GM23338 (cell line): ENCODE data around the gene CHST11. TPM values are rescaled to one million over a fixed set of nuclear protein-coding genes. Genes with fewer than 3 reads are reported as not detected.
A peak's percentile ranks its signal among the peaks of the same experiment; 100 is the strongest.

Experiments
- ATAC-seq: fragments of 200-7000 bp; cut with Tn5 transposase; 3 replicates; pipeline ENCODE4 v1.9.1; 2020
- DNase-seq: peaks from one replicate; pipeline ENCODE4 v3.0.0-alpha.2; 2015; ENCODE audit warnings: low spot score
- H2AFZ ChIP-seq: fragments of 200-600 bp; sonication (generic); 2 replicates; pipeline ENCODE4 v1.8.0; 2016; ENCODE audit warnings: antibody characterized with exemption, mild to moderate bottlenecking, moderate library complexity
- H3F3A ChIP-seq: fragments of 200-600 bp; sonication (generic); replicated peaks from 2 replicates; pipeline ENCODE4 v1.8.0; 2017; ENCODE audit warnings: antibody characterized with exemption, mixed run types, low read depth
- H3K27ac ChIP-seq: fragments of 200-600 bp; sonication (generic); 2 replicates; pipeline ENCODE4 v1.6.1; 2016; ENCODE audit warnings: low read depth
- H3K27me3 ChIP-seq: fragments of 200-600 bp; sonication (generic); 2 replicates; pipeline ENCODE4 v1.8.0; 2016; ENCODE audit warnings: mild to moderate bottlenecking, mixed run types, moderate library complexity; ENCODE audit not compliant: insufficient read depth
- H3K36me3 ChIP-seq: fragments of 200-600 bp; sonication (generic); 2 replicates; pipeline ENCODE4 v1.8.0; 2016; ENCODE audit warnings: mild to moderate bottlenecking; ENCODE audit not compliant: insufficient read depth
- H3K4me1 ChIP-seq: fragments of 200-600 bp; sonication (generic); 2 replicates; pipeline ENCODE4 v1.8.0; 2016; ENCODE audit warnings: mild to moderate bottlenecking, moderate library complexity; ENCODE audit not compliant: insufficient read depth
- H3K4me2 ChIP-seq: fragments of 200-600 bp; sonication (generic); 2 replicates; pipeline ENCODE4 v1.7.1; 2017; ENCODE audit warnings: mixed run types
- H3K4me3 ChIP-seq: fragments of 200-600 bp; sonication (generic); 2 replicates; pipeline ENCODE4 v1.6.1; 2016; ENCODE audit warnings: mixed run types
- H3K79me2 ChIP-seq: fragments of 200-600 bp; sonication (generic); replicated peaks from 2 replicates; pipeline ENCODE4 v1.8.0; 2017; ENCODE audit warnings: mild to moderate bottlenecking; ENCODE audit not compliant: insufficient read depth
- H3K9me2 ChIP-seq: fragments of 200-600 bp; sonication (generic); 2 replicates; pipeline ENCODE4 v1.8.0; 2017; ENCODE audit not compliant: insufficient read depth
- H4K20me1 ChIP-seq: fragments of 200-600 bp; sonication (generic); replicated peaks from 2 replicates; pipeline ENCODE4 v1.8.0; 2017; ENCODE audit warnings: mild to moderate bottlenecking; ENCODE audit not compliant: insufficient read depth
- H3K27ac Mint-ChIP-seq: 2 replicates; pipeline ENCODE4 v1.8.0; 2020; ENCODE audit warnings: inconsistent platforms, mild to moderate bottlenecking, moderate library complexity, mixed read lengths
- H3K27me3 Mint-ChIP-seq: 3 replicates; pipeline ENCODE4 v1.8.0; 2022; ENCODE audit warnings: low read depth, mild to moderate bottlenecking, moderate library complexity, mixed read lengths, inconsistent platforms; ENCODE audit not compliant: insufficient read depth, poor library complexity
- H3K36me3 Mint-ChIP-seq: 3 replicates; pipeline ENCODE4 v1.8.0; 2021; ENCODE audit warnings: low read depth, mild to moderate bottlenecking, inconsistent platforms, moderate library complexity, mixed read lengths
- H3K4me1 Mint-ChIP-seq: 3 replicates; pipeline ENCODE4 v1.8.0; 2020; ENCODE audit warnings: mild to moderate bottlenecking, inconsistent platforms, mixed read lengths
- H3K4me3 Mint-ChIP-seq: 3 replicates; pipeline ENCODE4 v1.8.0; 2021; ENCODE audit warnings: moderate library complexity, mild to moderate bottlenecking, inconsistent platforms, mixed read lengths
- H3K9me3 Mint-ChIP-seq: 3 replicates; pipeline ENCODE4 v1.8.0; 2020; ENCODE audit warnings: moderate library complexity, mild to moderate bottlenecking, inconsistent platforms, mixed read lengths
- CREB1 ChIP-seq: fragments of 250-450 bp; sonication (Bioruptor Pico); IDR thresholded peaks from 2 replicates; pipeline ENCODE4 v1.5.0; 2020; ENCODE audit warnings: low read depth, mild to moderate bottlenecking, moderate library complexity
- EZH2 ChIP-seq: fragments of 200-600 bp; sonication (generic); IDR thresholded peaks from one replicate; pipeline ENCODE4 v1.8.0; 2017; ENCODE audit warnings: antibody characterized with exemption, mild to moderate bottlenecking, low read depth; ENCODE audit not compliant: unreplicated experiment
- EZH2phosphoT487 ChIP-seq: fragments of 200-600 bp; sonication (generic); IDR thresholded peaks from one replicate; pipeline ENCODE4 v1.8.1; 2018; ENCODE audit warnings: antibody characterized with exemption; ENCODE audit not compliant: unreplicated experiment
- JUNB ChIP-seq: IDR thresholded peaks from one replicate; pipeline ENCODE4 v1.6.1; 2016; ENCODE audit warnings: antibody characterized with exemption; ENCODE audit not compliant: unreplicated experiment
- NANOG ChIP-seq: IDR thresholded peaks from 2 replicates; pipeline ENCODE4 v1.6.1; 2016; ENCODE audit warnings: antibody characterized with exemption, borderline replicate concordance
- POLR2AphosphoS5 ChIP-seq: IDR thresholded peaks from 2 replicates; pipeline ENCODE4 v1.6.1; 2016; ENCODE audit warnings: antibody characterized with exemption, low read depth
- STAT1 ChIP-seq: IDR thresholded peaks from one replicate; pipeline ENCODE4 v1.6.1; 2016; ENCODE audit warnings: antibody characterized with exemption; ENCODE audit not compliant: unreplicated experiment
- polyA plus RNA-seq: library from polyadenylated mRNA; unstranded; fragments of >200 nt; fragmentation: Nextera tagmentation; extraction: Ambion mirVana; gene quantifications from 2 replicates; pipeline ENCODE4 v1.2.1, GENCODE V29; 2016
- total RNA-seq: library from RNA; depleted of rRNA; stranded (reverse); fragments of >200 nt; shearing (Covaris generic); gene quantifications from 2 replicates; pipeline ENCODE4 v1.2.3, GENCODE V29; 2014
- TF ChIP-seq, protein P1 (sequence below), 2 experiments: fragments of 200-600 bp in 1 of 2; sonication (generic) in 1 of 2; conservative IDR thresholded peaks; 2 replicates each; pipeline versions ENCODE4 v1.5.1 to v1.6.1; 2016 to 2017; ENCODE audit warnings: antibody characterized with exemption in 2 of 2, low read depth in 2 of 2, mild to moderate bottlenecking in 2 of 2, moderate library complexity in 1 of 2
- TF ChIP-seq, protein P2 (sequence below): IDR thresholded peaks from one replicate; pipeline ENCODE4 v1.6.1; 2018; ENCODE audit warnings: antibody characterized with exemption; ENCODE audit not compliant: unreplicated experiment
- TF ChIP-seq, protein P3 (sequence below): fragments of 250-450 bp; sonication (Bioruptor Pico); IDR thresholded peaks from 2 replicates; pipeline ENCODE4 v1.5.0; 2020; ENCODE audit warnings: mild to moderate bottlenecking, moderate library complexity

The CHST11 gene
- total and polyA plus RNA-seq, 2 experiments from 2014 or later, result 7.7 to 25.7 TPM

DNA sequence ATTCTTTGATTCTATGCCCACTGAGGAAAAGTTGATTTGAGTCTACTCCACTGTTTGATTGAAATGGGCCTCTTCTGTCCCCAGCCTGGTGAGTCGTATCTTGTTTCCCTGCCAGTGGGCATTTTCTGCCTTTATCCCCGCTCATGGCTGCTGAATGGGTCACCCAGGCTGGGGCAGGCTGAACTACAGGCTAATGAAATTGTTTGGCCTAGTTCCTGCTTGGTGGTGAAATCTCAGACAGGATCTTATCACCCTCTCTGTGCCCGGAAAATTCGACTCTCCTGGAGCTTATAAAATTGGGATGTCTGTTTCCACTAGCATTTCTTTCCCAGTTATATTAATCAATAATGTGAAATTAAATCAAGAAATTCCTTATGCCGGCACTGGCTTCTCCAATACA lies 65.0 kb downstream of the CHST11 start:
- Histone ChIP-seq H3K36me3 (no peaks in the 10 kb centered on the region), H3K4me1 (peaks cover 39% of the 10 kb centered on the region), H4K20me1 (peaks cover 6% of the 10 kb centered on the region; the same call in 1 of the 2 replicates), H2AFZ (no peak overlapping the region), H3K4me2 (no peak overlapping the region), H3F3A (no peaks in the 10 kb centered on the region), H3K27me3 (no peaks in the 10 kb centered on the region), H3K9me2 (peaks cover 7% of the 10 kb centered on the region; the same call in 1 of the 2 replicates), H3K79me2 (peaks cover 36% of the 10 kb centered on the region), H3K27ac (no peak overlapping the region), H3K4me3 (no peak overlapping the region)
- no peak for ATAC-seq
- Mint-ChIP-seq H3K9me3 (no peaks in the 10 kb centered on the region), H3K27ac (no peak overlapping the region), H3K4me3 (no peak overlapping the region), H3K4me1 (peaks cover 61% of the 10 kb centered on the region), H3K27me3 (no peaks in the 10 kb centered on the region), H3K36me3 (no peaks in the 10 kb centered on the region)
- no peak for DNase-seq
- TF ChIP-seq NANOG, result no peak
- TF ChIP-seq, protein P1, sequence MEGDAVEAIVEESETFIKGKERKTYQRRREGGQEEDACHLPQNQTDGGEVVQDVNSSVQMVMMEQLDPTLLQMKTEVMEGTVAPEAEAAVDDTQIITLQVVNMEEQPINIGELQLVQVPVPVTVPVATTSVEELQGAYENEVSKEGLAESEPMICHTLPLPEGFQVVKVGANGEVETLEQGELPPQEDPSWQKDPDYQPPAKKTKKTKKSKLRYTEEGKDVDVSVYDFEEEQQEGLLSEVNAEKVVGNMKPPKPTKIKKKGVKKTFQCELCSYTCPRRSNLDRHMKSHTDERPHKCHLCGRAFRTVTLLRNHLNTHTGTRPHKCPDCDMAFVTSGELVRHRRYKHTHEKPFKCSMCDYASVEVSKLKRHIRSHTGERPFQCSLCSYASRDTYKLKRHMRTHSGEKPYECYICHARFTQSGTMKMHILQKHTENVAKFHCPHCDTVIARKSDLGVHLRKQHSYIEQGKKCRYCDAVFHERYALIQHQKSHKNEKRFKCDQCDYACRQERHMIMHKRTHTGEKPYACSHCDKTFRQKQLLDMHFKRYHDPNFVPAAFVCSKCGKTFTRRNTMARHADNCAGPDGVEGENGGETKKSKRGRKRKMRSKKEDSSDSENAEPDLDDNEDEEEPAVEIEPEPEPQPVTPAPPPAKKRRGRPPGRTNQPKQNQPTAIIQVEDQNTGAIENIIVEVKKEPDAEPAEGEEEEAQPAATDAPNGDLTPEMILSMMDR (conservative IDR thresholded peaks at IDR 0.05; ENCODE audit: low read depth in 2 of 2), result no peak
- no peak for TF ChIP-seq EZH2phosphoT487
- TF ChIP-seq EZH2, result no peak
- no peak for TF ChIP-seq POLR2AphosphoS5
- TF ChIP-seq CREB1 (CRISPR knock-in tag), result no peak

DNA sequence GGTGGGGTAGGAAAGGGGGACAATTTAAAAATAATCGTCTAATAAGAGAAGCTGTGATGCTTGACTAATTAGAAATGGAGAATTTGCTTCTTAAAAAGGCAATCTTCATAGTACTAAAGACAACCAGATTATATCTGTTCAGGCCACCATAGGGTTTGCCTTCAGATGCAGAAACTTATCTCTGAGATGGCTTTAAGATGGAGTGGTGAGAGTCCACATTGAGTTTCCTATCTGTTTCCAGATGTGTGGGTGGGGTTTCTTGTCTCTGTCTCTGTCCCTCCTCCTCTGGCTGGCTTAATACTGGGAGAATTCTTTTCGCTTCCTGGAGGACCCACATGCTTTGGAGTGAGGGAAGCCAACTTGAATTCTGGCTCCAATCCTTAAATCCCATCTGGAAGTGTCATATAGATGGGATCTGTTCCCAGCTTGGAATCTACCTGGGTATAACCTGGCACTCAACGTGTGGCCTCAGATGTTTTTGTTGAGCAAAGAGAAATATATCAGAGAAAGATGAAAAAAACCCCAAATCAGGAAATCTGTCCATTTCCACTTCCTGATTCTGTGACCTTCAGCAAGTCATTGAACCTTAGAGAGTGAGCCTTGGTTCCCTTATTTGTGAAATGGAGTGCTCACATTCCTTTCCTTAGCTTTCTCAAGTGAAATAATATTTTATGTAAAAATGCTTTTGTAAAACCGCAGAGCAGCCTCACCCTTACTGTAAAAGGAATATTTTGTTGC lies 66.4 kb downstream of the CHST11 start:
- H3K36me3 Mint-ChIP-seq, result peaks cover 4% of the 10 kb centered on the region; the same call in 2 of the 3 replicates
- Histone ChIP-seq H3K4me3 (no peak overlapping the region), H3K4me1 (peaks cover 39% of the 10 kb centered on the region), H3K4me2 (no peak overlapping the region), H3K9me2 (peaks cover 7% of the 10 kb centered on the region; the same call in 1 of the 2 replicates), H2AFZ (no peak overlapping the region), H3K79me2 (peaks cover 40% of the 10 kb centered on the region), H4K20me1 (peaks cover 6% of the 10 kb centered on the region; the same call in 1 of the 2 replicates), H3K36me3 (no peaks in the 10 kb centered on the region), H3K27ac (no peak overlapping the region), H3K27me3 (no peaks in the 10 kb centered on the region), H3F3A (0 out of 2 replicates have a peak, but pooled peaks cover 3% of the 10 kb centered on the region)
- ATAC-seq, result no peak
- no peak overlapping the region for H3K4me3 Mint-ChIP-seq
- H3K27ac Mint-ChIP-seq, result peak overlapping the region; percentile 66; the same call in 1 of the 2 replicates
- peaks cover 70% of the 10 kb centered on the region for H3K4me1 Mint-ChIP-seq
- no peak for DNase-seq
- peaks cover 3% of the 10 kb centered on the region for H3K27me3 Mint-ChIP-seq
- H3K9me3 Mint-ChIP-seq, result peaks cover 4% of the 10 kb centered on the region; the same call in 1 of the 3 replicates
- TF ChIP-seq JUNB, result no peak
- TF ChIP-seq, protein P2, sequence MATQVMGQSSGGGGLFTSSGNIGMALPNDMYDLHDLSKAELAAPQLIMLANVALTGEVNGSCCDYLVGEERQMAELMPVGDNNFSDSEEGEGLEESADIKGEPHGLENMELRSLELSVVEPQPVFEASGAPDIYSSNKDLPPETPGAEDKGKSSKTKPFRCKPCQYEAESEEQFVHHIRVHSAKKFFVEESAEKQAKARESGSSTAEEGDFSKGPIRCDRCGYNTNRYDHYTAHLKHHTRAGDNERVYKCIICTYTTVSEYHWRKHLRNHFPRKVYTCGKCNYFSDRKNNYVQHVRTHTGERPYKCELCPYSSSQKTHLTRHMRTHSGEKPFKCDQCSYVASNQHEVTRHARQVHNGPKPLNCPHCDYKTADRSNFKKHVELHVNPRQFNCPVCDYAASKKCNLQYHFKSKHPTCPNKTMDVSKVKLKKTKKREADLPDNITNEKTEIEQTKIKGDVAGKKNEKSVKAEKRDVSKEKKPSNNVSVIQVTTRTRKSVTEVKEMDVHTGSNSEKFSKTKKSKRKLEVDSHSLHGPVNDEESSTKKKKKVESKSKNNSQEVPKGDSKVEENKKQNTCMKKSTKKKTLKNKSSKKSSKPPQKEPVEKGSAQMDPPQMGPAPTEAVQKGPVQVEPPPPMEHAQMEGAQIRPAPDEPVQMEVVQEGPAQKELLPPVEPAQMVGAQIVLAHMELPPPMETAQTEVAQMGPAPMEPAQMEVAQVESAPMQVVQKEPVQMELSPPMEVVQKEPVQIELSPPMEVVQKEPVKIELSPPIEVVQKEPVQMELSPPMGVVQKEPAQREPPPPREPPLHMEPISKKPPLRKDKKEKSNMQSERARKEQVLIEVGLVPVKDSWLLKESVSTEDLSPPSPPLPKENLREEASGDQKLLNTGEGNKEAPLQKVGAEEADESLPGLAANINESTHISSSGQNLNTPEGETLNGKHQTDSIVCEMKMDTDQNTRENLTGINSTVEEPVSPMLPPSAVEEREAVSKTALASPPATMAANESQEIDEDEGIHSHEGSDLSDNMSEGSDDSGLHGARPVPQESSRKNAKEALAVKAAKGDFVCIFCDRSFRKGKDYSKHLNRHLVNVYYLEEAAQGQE, result no peak
- TF ChIP-seq STAT1, result no peak
- TF ChIP-seq, protein P3, sequence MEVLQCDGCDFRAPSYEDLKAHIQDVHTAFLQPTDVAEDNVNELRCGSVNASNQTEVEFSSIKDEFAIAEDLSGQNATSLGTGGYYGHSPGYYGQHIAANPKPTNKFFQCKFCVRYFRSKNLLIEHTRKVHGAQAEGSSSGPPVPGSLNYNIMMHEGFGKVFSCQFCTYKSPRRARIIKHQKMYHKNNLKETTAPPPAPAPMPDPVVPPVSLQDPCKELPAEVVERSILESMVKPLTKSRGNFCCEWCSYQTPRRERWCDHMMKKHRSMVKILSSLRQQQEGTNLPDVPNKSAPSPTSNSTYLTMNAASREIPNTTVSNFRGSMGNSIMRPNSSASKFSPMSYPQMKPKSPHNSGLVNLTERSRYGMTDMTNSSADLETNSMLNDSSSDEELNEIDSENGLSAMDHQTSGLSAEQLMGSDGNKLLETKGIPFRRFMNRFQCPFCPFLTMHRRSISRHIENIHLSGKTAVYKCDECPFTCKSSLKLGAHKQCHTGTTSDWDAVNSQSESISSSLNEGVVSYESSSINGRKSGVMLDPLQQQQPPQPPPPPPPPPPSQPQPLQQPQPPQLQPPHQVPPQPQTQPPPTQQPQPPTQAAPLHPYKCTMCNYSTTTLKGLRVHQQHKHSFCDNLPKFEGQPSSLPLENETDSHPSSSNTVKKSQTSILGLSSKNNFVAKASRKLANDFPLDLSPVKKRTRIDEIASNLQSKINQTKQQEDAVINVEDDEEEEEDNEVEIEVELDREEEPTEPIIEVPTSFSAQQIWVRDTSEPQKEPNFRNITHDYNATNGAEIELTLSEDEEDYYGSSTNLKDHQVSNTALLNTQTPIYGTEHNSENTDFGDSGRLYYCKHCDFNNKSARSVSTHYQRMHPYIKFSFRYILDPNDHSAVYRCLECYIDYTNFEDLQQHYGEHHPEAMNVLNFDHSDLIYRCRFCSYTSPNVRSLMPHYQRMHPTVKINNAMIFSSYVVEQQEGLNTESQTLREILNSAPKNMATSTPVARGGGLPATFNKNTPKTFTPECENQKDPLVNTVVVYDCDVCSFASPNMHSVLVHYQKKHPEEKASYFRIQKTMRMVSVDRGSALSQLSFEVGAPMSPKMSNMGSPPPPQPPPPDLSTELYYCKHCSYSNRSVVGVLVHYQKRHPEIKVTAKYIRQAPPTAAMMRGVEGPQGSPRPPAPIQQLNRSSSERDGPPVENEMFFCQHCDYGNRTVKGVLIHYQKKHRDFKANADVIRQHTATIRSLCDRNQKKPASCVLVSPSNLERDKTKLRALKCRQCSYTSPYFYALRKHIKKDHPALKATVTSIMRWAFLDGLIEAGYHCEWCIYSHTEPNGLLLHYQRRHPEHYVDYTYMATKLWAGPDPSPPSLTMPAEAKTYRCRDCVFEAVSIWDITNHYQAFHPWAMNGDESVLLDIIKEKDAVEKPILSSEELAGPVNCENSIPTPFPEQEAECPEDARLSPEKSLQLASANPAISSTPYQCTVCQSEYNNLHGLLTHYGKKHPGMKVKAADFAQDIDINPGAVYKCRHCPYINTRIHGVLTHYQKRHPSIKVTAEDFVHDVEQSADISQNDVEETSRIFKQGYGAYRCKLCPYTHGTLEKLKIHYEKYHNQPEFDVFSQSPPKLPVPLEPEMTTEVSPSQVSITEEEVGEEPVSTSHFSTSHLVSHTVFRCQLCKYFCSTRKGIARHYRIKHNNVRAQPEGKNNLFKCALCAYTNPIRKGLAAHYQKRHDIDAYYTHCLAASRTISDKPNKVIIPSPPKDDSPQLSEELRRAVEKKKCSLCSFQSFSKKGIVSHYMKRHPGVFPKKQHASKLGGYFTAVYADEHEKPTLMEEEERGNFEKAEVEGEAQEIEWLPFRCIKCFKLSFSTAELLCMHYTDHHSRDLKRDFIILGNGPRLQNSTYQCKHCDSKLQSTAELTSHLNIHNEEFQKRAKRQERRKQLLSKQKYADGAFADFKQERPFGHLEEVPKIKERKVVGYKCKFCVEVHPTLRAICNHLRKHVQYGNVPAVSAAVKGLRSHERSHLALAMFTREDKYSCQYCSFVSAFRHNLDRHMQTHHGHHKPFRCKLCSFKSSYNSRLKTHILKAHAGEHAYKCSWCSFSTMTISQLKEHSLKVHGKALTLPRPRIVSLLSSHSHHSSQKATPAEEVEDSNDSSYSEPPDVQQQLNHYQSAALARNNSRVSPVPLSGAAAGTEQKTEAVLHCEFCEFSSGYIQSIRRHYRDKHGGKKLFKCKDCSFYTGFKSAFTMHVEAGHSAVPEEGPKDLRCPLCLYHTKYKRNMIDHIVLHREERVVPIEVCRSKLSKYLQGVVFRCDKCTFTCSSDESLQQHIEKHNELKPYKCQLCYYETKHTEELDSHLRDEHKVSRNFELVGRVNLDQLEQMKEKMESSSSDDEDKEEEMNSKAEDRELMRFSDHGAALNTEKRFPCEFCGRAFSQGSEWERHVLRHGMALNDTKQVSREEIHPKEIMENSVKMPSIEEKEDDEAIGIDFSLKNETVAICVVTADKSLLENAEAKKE (CRISPR knock-in tag), result 0 out of 2 replicates have a peak, but pooled peaks have one; percentile 19
